Heart left ventricle (tissue), 13 donors: ENCODE results near the gene ADGRG2.

ENCODE experiments used
- POLR2A ChIP-seq, 2 donors: fragments of 450-650 bp; IDR thresholded peaks; one replicate each; pipeline ENCODE4 v1.6.1; 2017; ENCODE audit warnings: antibody characterized with exemption in 2 of 2, mild to moderate bottlenecking in 2 of 2, moderate library complexity in 2 of 2
- TF ChIP-seq, protein P1 (sequence below), 12 donors: fragments of 200-600 bp; sonication (generic) in 4 of 12; IDR thresholded peaks; one replicate each; pipeline versions ENCODE4 v1.5.0 to v1.8.0; 2018 to 2022; ENCODE audit warnings: antibody characterized with exemption in 12 of 12, mild to moderate bottlenecking in 5 of 12
- donor health status: ischemic (EF 13 %, LVEDD 7.1; RV severe dilation, severe dysfunction).
- donor health status: DM: no; HTN: yes; CAD: no.
- donor health status: DM: no; HTN: no; CAD: no.
- donor health status: ischemic (EF 25% LVEDD 6.9; RV normal size, moderate dysfunction).
- donor health status: ischemic (EF 25% LVEDD 5.7; RV mildly dilated, moderate dysfunction).
- donor health status: ischemic (EF 35%, LVEDD 5.7; RV mildly dilated, moderate dysfunction).
- donor health status: nonischemic (EF 11% LVEDD 7.7; RV severe dilation, severe dysfunction).
- donor health status: DM: yes; HTN: yes; CAD: no.
- donor health status: PGD.
- donor health status: ischemic (EF 29% LVEDD 5.4; RV normal size, mild dysfunction).
- donor health status: nonischemic (EF 23%, LVEDD 6.1; RV moderate dilation, normal function).

DNA sequence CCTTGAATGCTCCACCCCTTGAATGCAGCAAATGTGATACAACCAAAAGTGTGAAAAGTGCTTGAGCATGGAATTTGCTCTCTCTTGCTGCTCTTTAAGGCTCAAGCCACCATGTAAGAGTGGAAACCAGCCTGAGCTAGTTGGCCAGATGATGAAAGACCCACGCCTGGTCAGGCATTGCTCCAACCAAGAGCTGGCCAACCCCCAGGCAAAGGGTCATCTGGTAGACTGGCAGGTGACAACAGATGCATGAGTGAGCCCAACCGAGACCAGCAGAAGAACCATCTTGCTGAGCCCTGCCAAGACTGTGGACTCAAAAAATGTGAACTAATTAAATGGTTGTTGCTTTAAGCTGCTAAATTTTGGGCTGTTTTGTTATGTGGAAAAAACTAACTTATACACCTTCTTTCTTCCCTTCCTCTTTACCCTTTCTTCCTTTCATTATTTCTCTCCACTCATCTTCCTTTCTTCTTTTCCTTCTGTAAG lies 32.7 kb downstream of the ADGRG2 start:
- TF ChIP-seq, protein P1, sequence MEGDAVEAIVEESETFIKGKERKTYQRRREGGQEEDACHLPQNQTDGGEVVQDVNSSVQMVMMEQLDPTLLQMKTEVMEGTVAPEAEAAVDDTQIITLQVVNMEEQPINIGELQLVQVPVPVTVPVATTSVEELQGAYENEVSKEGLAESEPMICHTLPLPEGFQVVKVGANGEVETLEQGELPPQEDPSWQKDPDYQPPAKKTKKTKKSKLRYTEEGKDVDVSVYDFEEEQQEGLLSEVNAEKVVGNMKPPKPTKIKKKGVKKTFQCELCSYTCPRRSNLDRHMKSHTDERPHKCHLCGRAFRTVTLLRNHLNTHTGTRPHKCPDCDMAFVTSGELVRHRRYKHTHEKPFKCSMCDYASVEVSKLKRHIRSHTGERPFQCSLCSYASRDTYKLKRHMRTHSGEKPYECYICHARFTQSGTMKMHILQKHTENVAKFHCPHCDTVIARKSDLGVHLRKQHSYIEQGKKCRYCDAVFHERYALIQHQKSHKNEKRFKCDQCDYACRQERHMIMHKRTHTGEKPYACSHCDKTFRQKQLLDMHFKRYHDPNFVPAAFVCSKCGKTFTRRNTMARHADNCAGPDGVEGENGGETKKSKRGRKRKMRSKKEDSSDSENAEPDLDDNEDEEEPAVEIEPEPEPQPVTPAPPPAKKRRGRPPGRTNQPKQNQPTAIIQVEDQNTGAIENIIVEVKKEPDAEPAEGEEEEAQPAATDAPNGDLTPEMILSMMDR (IDR thresholded peaks at IDR 0.05), result no peak
- no peak for TF ChIP-seq POLR2A (IDR thresholded peaks at IDR 0.05)
